HEK293 (cell line): ENCODE results near the gene ASMTL.

Source experiments
- CTCF ChIA-PET: fragments of 350-600 bp; formaldehyde crosslinking; extraction: SDS; loops from one replicate; lab custom pipeline; 2021; ENCODE audit warnings: antibody characterized with exemption; lab: Yijun Ruan, JAX
- POLR2A ChIA-PET: fragments of 300-600 bp; formaldehyde crosslinking; extraction: SDS; loops from one replicate; lab custom pipeline; 2020; ENCODE audit warnings: antibody characterized with exemption, inconsistent platforms; lab: Yijun Ruan, JAX
- H3K27ac ChIP-seq: fragments of 200-500 bp; sonication (Bioruptor generic); 2 replicates; pipeline ENCODE4 v1.5.1; 2014; ENCODE audit warnings: low read depth, low read length, control low read depth, inconsistent platforms; ENCODE audit errors: extremely low read depth
- H3K36me3 ChIP-seq, 2 experiments: fragments of 200-500 bp in 1 of 2; sonication (Bioruptor generic) in 1 of 2; 1 replicate in 1 of 2; 2 replicates in 1 of 2; pipeline ENCODE4 v1.5.1; 2014 to 2017; ENCODE audit warnings: inconsistent platforms in 2 of 2, low read length in 2 of 2; ENCODE audit not compliant: control insufficient read depth in 2 of 2, insufficient read depth in 1 of 2
- H3K4me1 ChIP-seq: fragments of 200-500 bp; sonication (Bioruptor generic); 2 replicates; pipeline ENCODE4 v1.5.1; 2014; ENCODE audit warnings: mild to moderate bottlenecking, low read length, inconsistent platforms; ENCODE audit not compliant: control insufficient read depth, insufficient read depth
- H3K4me3 ChIP-seq: 2 replicates; pipeline ENCODE4 v1.5.1; 2011; ENCODE audit warnings: low read depth, mild to moderate bottlenecking, control low read depth, low read length, moderate library complexity
- H3K9me3 ChIP-seq: fragments of 200-500 bp; sonication (Bioruptor generic); 2 replicates; pipeline ENCODE4 v1.5.1; 2014; ENCODE audit warnings: low read depth, low read length, inconsistent platforms; ENCODE audit not compliant: control insufficient read depth, insufficient read depth
- HOXA7 ChIP-seq: sonication (generic); formaldehyde crosslinking; IDR thresholded peaks from 2 replicates; pipeline ENCODE4 v1.8.1; 2022; ENCODE audit warnings: missing genetic modification reagents, borderline replicate concordance
- PATZ1 ChIP-seq: fragments of 450-650 bp; formaldehyde crosslinking; IDR thresholded peaks from 2 replicates; pipeline ENCODE4 v1.5.1; 2016; ENCODE audit warnings: missing biosample characterization, missing genetic modification characterization
- PRDM10 ChIP-seq: fragments of 450-650 bp; formaldehyde crosslinking; IDR thresholded peaks from 2 replicates; pipeline ENCODE4 v1.5.1; 2016; ENCODE audit warnings: missing biosample characterization, missing genetic modification characterization
- SCRT2 ChIP-seq: fragments of 450-650 bp; formaldehyde crosslinking; IDR thresholded peaks from 2 replicates; pipeline ENCODE4 v1.5.1; 2016; ENCODE audit warnings: missing biosample characterization, missing genetic modification characterization
- SP2 ChIP-seq: fragments of 450-650 bp; formaldehyde crosslinking; IDR thresholded peaks from 2 replicates; pipeline ENCODE4 v1.5.1; 2016; ENCODE audit warnings: missing biosample characterization, missing genetic modification characterization
- ZBTB11 ChIP-seq: fragments of 450-650 bp; formaldehyde crosslinking; conservative IDR thresholded peaks from 2 replicates; pipeline ENCODE4 v1.5.1; 2016; ENCODE audit warnings: low read depth, missing biosample characterization, missing genetic modification characterization
- ZBTB48 ChIP-seq: fragments of 450-650 bp; formaldehyde crosslinking; IDR thresholded peaks from 2 replicates; pipeline ENCODE4 v1.5.1; 2016; ENCODE audit warnings: missing biosample characterization, missing genetic modification characterization
- ZBTB6 ChIP-seq: fragments of 450-650 bp; formaldehyde crosslinking; IDR thresholded peaks from 2 replicates; pipeline ENCODE4 v1.5.1; 2017; ENCODE audit warnings: missing biosample characterization, missing genetic modification characterization
- ZEB2 ChIP-seq: fragments of 450-650 bp; formaldehyde crosslinking; IDR thresholded peaks from 2 replicates; pipeline ENCODE4 v1.5.1; 2016; ENCODE audit warnings: missing biosample characterization, missing genetic modification characterization
- ZNF121 ChIP-seq: fragments of 450-650 bp; formaldehyde crosslinking; IDR thresholded peaks from 2 replicates; pipeline ENCODE4 v1.5.1; 2016; ENCODE audit warnings: missing biosample characterization, missing genetic modification characterization
- ZNF138 ChIP-seq: fragments of 450-650 bp; formaldehyde crosslinking; IDR thresholded peaks from 2 replicates; pipeline ENCODE4 v1.5.1; 2016; ENCODE audit warnings: missing biosample characterization, missing genetic modification characterization, borderline replicate concordance
- ZNF211 ChIP-seq: fragments of 450-650 bp; formaldehyde crosslinking; IDR thresholded peaks from 2 replicates; pipeline ENCODE4 v1.5.1; 2016; ENCODE audit warnings: low read depth, missing biosample characterization, missing genetic modification characterization
- ZNF416 ChIP-seq: fragments of 450-650 bp; formaldehyde crosslinking; IDR thresholded peaks from 2 replicates; pipeline ENCODE4 v1.5.1; 2016; ENCODE audit warnings: missing biosample characterization, missing genetic modification characterization
- ZNF423 ChIP-seq: fragments of 450-650 bp; formaldehyde crosslinking; IDR thresholded peaks from 2 replicates; pipeline ENCODE4 v1.5.1; 2016; ENCODE audit warnings: missing biosample characterization, missing genetic modification characterization
- ZNF621 ChIP-seq: fragments of 450-650 bp; formaldehyde crosslinking; IDR thresholded peaks from 2 replicates; pipeline ENCODE4 v1.5.1; 2017; ENCODE audit warnings: missing biosample characterization, missing genetic modification characterization
- ZNF639 ChIP-seq: fragments of 450-650 bp; formaldehyde crosslinking; IDR thresholded peaks from 2 replicates; pipeline ENCODE4 v1.5.1; 2016; ENCODE audit warnings: missing biosample characterization, missing genetic modification characterization
- ZNF707 ChIP-seq: fragments of 450-650 bp; formaldehyde crosslinking; IDR thresholded peaks from 2 replicates; pipeline ENCODE4 v1.5.1; 2016; ENCODE audit warnings: missing biosample characterization, missing genetic modification characterization
- ZNF747 ChIP-seq: fragments of 450-650 bp; formaldehyde crosslinking; IDR thresholded peaks from 2 replicates; pipeline ENCODE4 v1.5.1; 2016; ENCODE audit warnings: missing biosample characterization, missing genetic modification characterization
- ZNF777 ChIP-seq: fragments of 450-650 bp; formaldehyde crosslinking; IDR thresholded peaks from 2 replicates; pipeline ENCODE4 v1.5.1; 2017; ENCODE audit warnings: missing biosample characterization, missing genetic modification characterization, borderline replicate concordance
- ZNF785 ChIP-seq: fragments of 450-650 bp; formaldehyde crosslinking; IDR thresholded peaks from 2 replicates; pipeline ENCODE4 v1.5.1; 2016; ENCODE audit warnings: missing biosample characterization, missing genetic modification characterization
- ZSCAN16 ChIP-seq: fragments of 450-650 bp; formaldehyde crosslinking; IDR thresholded peaks from 2 replicates; pipeline ENCODE4 v1.5.1; 2016; ENCODE audit warnings: missing biosample characterization, missing genetic modification characterization

The ASMTL gene

GRCh38 chrX:1391370-1391706 lies 61.4 kb downstream of the ASMTL start:
- POLR2A ChIA-PET, result no interaction called here
- peak overlapping the region; percentile 100 for H3K4me3 ChIP-seq
- peaks cover 3% of the 10 kb centered on the region for H3K4me1 ChIP-seq
- H3K9me3 ChIP-seq, result no peaks in the 10 kb centered on the region
- H3K27ac ChIP-seq, result peak overlapping the region; percentile 99
- CTCF ChIA-PET, result no interaction called here
- H3K36me3 ChIP-seq, result peaks cover 48 to 70% of the 10 kb centered on the region in 2 experiments
- TF ChIP-seq ZEB2 (tag by site-specific recombination) (no peak), ZNF785 (tag by site-specific recombination) (no peak), ZNF211 (tag by site-specific recombination) (no peak), ZNF639 (tag by site-specific recombination) (no peak), HOXA7 (no peak), ZSCAN16 (no peak), ZBTB6 (tag by site-specific recombination) (no peak), ZNF416 (no peak), ZNF747 (tag by site-specific recombination) (no peak), ZBTB48 (tag by site-specific recombination) (peak; percentile 43; the same call in 1 of the 2 replicates), SP2 (peak; percentile 73), PATZ1 (tag by site-specific recombination) (0 out of 2 replicates have a peak, but pooled peaks have one; percentile 13), ZNF707 (tag by site-specific recombination) (no peak)

GRCh38 chrX:1390621-1391369 lies 61.9 kb downstream of the ASMTL start:
- Histone ChIP-seq H3K9me3 (no peaks in the 10 kb centered on the region), H3K27ac (peak overlapping the region; percentile 99), H3K4me1 (peaks cover 3% of the 10 kb centered on the region), H3K4me3 (peak overlapping the region; percentile 100), H3K36me3 (peaks cover 50 to 70% of the 10 kb centered on the region in 2 experiments)
- POLR2A ChIA-PET, result no interaction called here
- CTCF ChIA-PET, result no interaction called here
- TF ChIP-seq ZNF121 (tag by site-specific recombination) (peak; percentile 84), ZNF777 (tag by site-specific recombination) (no peak)
- TF ChIP-seq, all 188 proteins: peak for 1

- H3K27ac ChIP-seq, result no peak overlapping the region
- H3K4me1 ChIP-seq, result peaks cover 3% of the 10 kb centered on the region
- H3K36me3 ChIP-seq, result peaks cover 55 to 70% of the 10 kb centered on the region in 2 experiments
- ChIA-PET POLR2A (no interaction called here), CTCF (no interaction called here)
- H3K9me3 ChIP-seq, result no peaks in the 10 kb centered on the region
- H3K4me3 ChIP-seq, result no peak overlapping the region
- TF ChIP-seq ZNF138, result no peak
- no peak for TF ChIP-seq ZNF423
- TF ChIP-seq ZBTB11 (tag by site-specific recombination), result no peak
- no peak for TF ChIP-seq SCRT2 (tag by site-specific recombination)
- no peak for TF ChIP-seq ZNF621 (tag by site-specific recombination)
- TF ChIP-seq PRDM10 (tag by site-specific recombination), result no peak
These were observed 62.8 kb downstream of the ASMTL start for GRCh38 chrX:1389993-1390285.
